OCI-LY7 (cell line): ENCODE data around the gene LRRK1.

Experiments
- EZH2phosphoT487 ChIP-seq: fragments of 200-600 bp; sonication (generic); IDR thresholded peaks from 2 replicates; pipeline ENCODE4 v1.6.1; 2018; ENCODE audit warnings: low read depth, borderline replicate concordance, mild to moderate bottlenecking, mixed run types, antibody characterized with exemption, low read length, moderate library complexity, mixed read lengths
- TF ChIP-seq, protein P1 (sequence below): fragments of 200-600 bp; sonication (generic); conservative IDR thresholded peaks from 2 replicates; pipeline ENCODE4 v1.5.1; 2014; ENCODE audit warnings: mild to moderate bottlenecking, antibody characterized with exemption, low read length, moderate library complexity, mixed read lengths

GRCh38 chr15:101018450-101018849 lies 99.3 kb downstream of the LRRK1 start:
- TF ChIP-seq, protein P1, sequence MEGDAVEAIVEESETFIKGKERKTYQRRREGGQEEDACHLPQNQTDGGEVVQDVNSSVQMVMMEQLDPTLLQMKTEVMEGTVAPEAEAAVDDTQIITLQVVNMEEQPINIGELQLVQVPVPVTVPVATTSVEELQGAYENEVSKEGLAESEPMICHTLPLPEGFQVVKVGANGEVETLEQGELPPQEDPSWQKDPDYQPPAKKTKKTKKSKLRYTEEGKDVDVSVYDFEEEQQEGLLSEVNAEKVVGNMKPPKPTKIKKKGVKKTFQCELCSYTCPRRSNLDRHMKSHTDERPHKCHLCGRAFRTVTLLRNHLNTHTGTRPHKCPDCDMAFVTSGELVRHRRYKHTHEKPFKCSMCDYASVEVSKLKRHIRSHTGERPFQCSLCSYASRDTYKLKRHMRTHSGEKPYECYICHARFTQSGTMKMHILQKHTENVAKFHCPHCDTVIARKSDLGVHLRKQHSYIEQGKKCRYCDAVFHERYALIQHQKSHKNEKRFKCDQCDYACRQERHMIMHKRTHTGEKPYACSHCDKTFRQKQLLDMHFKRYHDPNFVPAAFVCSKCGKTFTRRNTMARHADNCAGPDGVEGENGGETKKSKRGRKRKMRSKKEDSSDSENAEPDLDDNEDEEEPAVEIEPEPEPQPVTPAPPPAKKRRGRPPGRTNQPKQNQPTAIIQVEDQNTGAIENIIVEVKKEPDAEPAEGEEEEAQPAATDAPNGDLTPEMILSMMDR: no peak
- no peak for TF ChIP-seq EZH2phosphoT487
